Suprapubic skin (tissue), 4 donors: Measurements from ENCODE around the gene PDZRN3.

ENCODE experiments used
- EP300 ChIP-seq: sonication (generic); formaldehyde crosslinking; IDR thresholded peaks from one replicate; pipeline ENCODE4 v1.6.1; 2017; ENCODE audit warnings: antibody characterized with exemption
- POLR2A ChIP-seq, 2 donors: fragments of 450-650 bp; IDR thresholded peaks; one replicate each; pipeline ENCODE4 v1.6.1; 2017; ENCODE audit warnings: antibody characterized with exemption in 2 of 2, mild to moderate bottlenecking in 2 of 2, moderate library complexity in 2 of 2
- POLR2AphosphoS5 ChIP-seq, 3 donors: sonication (generic); formaldehyde crosslinking; IDR thresholded peaks; one replicate each; pipeline ENCODE4 v1.6.1; 2017; ENCODE audit warnings: antibody characterized with exemption in 3 of 3
- TF ChIP-seq, protein P1 (sequence below), 2 donors: fragments of 200-600 bp in 1 of 2; fragments of 450-650 bp in 1 of 2; sonication (generic) in 1 of 2; IDR thresholded peaks; one replicate each; pipeline ENCODE4 v1.5.1; 2016 to 2019; ENCODE audit warnings: antibody characterized with exemption in 2 of 2, mild to moderate bottlenecking in 1 of 2, moderate library complexity in 1 of 2

DNA sequence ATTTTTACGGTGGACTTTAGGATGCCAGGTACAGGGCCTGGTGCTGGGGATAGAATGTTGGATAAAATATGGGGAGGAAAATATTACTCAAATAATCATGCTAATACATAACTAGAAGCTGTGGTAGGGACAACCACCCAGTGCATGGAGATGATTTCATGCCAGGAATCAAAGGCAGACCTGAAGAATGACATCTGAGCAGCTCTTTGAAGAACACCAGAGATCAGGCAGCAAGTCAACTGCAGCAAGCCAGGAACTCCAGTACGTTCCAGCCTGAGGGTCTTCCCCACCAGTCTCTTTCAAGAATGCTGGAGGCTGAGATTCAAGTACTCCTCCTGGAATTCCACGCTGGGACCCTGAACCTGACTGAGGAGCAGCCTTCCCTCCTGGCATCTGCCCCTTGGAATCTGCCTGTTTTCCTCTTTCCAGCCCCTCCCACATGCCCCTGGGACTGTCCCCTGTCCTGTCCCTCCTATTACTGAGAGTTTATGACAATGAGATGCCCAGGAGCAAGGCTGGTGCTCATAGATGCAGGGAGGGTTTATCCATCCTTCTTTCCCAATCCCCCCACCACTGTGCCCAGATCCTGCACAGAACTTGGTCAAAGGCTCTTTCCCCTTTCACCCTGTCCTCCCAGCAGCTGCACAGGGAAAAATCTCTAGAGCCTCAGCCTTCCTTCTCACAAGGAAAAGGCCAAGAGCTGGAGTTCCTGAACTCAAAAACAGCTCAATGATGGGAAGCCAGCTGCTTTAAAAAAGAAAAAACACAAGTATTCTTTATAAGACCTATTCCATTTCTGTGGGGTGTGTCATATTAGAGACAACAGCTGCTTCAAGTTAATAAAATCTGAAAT lies 68.0 kb downstream of the PDZRN3 start:
- TF ChIP-seq, protein P1, sequence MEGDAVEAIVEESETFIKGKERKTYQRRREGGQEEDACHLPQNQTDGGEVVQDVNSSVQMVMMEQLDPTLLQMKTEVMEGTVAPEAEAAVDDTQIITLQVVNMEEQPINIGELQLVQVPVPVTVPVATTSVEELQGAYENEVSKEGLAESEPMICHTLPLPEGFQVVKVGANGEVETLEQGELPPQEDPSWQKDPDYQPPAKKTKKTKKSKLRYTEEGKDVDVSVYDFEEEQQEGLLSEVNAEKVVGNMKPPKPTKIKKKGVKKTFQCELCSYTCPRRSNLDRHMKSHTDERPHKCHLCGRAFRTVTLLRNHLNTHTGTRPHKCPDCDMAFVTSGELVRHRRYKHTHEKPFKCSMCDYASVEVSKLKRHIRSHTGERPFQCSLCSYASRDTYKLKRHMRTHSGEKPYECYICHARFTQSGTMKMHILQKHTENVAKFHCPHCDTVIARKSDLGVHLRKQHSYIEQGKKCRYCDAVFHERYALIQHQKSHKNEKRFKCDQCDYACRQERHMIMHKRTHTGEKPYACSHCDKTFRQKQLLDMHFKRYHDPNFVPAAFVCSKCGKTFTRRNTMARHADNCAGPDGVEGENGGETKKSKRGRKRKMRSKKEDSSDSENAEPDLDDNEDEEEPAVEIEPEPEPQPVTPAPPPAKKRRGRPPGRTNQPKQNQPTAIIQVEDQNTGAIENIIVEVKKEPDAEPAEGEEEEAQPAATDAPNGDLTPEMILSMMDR (IDR thresholded peaks at IDR 0.05): no peak
- TF ChIP-seq POLR2A (IDR thresholded peaks at IDR 0.05) (no peak), POLR2AphosphoS5 (IDR thresholded peaks at IDR 0.05) (no peak), EP300 (no peak)
